ENCODE measurements around the gene P3H4.

- TF ChIP-seq ZC3H10 (CRISPR knock-in tag; IDR thresholded peaks at IDR 0.05): no peak
- TF ChIP-seq ZFP30 (CRISPR knock-in tag; IDR thresholded peaks at IDR 0.05): no peak
- TF ChIP-seq CREB5 (CRISPR knock-in tag; IDR thresholded peaks at IDR 0.05; ENCODE audit: low read depth): no peak
- TF ChIP-seq ZFP3 (CRISPR knock-in tag; IDR thresholded peaks at IDR 0.05): no peak
- no peak for TF ChIP-seq PATZ1 (CRISPR knock-in tag; IDR thresholded peaks at IDR 0.05; ENCODE audit: borderline replicate concordance)
- TF ChIP-seq CSDC2 (CRISPR knock-in tag; IDR thresholded peaks at IDR 0.05): no peak
- TF ChIP-seq PPARA (CRISPR knock-in tag; IDR thresholded peaks at IDR 0.05; ENCODE audit: borderline replicate concordance): no peak
- no peak for TF ChIP-seq RARB (CRISPR knock-in tag; IDR thresholded peaks at IDR 0.05)
- no peak for TF ChIP-seq BACH2 (CRISPR knock-in tag; IDR thresholded peaks at IDR 0.05; ENCODE audit: borderline replicate concordance)
These were observed 18.6 kb downstream of the P3H4 start for GRCh38 chr17:41792845-41793783.

All from SK-N-SH treated with all-trans-retinoic acid at 6 μM for 48 hours (cell line).